GM12801 (cell line): ENCODE measurements around the gene CCDC88C.

Experiments
- TF ChIP-seq, protein P1 (sequence below): IDR thresholded peaks from one replicate; pipeline ENCODE4 v1.5.1; 2011; ENCODE audit warnings: control low read depth; ENCODE audit not compliant: insufficient read length; ENCODE audit errors: extremely low read depth

Gene CCDC88C

DNA sequence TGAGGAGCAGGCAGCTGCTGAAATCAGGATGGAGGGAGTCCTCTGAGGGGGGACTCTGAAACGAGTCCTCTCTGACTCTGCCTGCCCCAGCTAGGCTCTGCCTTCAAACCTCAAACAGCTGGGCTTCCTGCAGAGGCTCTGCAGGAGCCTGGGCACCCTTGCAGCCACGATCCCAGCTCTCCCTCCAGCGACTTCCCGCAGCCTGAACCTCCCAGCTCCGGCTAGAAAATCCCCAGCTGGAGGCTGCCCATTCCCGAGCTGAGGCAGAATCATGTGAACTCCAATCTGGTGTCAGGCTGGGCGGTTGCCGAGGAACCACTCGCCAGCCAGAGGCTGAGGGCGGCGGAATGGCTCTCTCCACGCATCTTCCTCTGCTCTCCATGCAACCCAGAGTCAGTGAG is 173.1 kb downstream of the CCDC88C start, which contains the start of gene GPR68:
TSS of gene GPR68 (minus strand) at position 204 of the 401 bp plus-strand sequence. CDS start 9,654 bp downstream, outside the sequence.
- TF ChIP-seq, protein P1, sequence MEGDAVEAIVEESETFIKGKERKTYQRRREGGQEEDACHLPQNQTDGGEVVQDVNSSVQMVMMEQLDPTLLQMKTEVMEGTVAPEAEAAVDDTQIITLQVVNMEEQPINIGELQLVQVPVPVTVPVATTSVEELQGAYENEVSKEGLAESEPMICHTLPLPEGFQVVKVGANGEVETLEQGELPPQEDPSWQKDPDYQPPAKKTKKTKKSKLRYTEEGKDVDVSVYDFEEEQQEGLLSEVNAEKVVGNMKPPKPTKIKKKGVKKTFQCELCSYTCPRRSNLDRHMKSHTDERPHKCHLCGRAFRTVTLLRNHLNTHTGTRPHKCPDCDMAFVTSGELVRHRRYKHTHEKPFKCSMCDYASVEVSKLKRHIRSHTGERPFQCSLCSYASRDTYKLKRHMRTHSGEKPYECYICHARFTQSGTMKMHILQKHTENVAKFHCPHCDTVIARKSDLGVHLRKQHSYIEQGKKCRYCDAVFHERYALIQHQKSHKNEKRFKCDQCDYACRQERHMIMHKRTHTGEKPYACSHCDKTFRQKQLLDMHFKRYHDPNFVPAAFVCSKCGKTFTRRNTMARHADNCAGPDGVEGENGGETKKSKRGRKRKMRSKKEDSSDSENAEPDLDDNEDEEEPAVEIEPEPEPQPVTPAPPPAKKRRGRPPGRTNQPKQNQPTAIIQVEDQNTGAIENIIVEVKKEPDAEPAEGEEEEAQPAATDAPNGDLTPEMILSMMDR = no peak

DNA sequence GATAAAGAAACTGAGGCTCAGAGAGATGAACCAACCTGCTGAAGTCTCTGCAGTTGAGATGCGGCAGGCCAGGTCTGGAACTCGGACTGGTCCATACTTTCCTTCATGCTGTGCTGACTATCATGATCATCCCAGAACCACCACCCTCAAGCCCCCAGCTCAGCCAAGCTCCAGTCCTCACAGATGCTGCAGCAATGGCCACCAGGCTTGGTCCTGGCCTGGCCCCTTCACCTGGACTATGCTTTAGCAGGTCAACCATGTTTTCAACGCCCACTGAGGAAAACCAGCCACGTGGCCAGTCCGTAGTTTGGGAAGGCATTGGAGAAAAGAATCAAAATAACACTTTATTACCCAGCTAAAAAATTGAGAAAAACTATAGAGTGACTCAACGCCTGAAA is 174.5 kb downstream of the CCDC88C start:
- TF ChIP-seq, protein P1 = no peak

DNA sequence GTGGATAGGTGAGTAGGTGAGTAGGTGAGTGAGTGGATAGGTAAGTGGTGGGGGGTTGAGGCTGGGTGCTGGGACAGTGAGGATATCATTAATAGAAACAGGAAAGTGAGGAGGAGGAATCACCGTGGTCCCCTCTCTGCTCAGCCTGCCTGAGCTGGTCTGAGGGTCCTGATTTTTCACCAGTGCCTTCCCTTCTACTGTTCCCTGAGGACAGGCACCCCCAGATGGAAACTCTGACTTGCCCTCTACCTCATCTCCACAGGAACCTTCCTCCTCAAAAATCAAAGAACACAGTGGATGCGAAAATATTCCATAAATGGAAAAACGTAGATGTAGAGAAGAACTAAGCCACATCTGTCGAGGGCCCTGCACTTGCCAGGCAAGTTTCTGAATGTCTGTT is 175.0 kb downstream of the CCDC88C start:
- TF ChIP-seq, protein P1 = no peak

DNA sequence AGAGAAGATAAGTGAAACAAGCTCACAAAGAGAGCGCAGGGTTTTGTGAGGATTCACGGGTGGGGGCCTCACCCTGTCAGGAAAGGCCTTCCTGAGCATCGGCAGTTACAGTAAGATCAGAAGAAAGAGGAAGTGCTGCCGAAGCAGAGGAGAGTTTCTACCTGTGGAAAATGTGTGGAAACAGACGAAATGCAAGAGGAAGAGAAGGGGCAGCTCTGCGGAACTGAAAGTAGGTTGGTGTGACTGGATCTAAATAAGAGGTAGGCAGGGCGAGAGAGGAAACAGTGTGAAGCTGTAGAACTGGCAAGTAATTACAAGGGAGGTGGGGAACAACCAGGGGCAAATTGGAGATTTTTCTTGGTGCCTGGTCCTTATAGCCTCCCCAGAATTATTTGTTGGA is 175.8 kb downstream of the CCDC88C start:
- TF ChIP-seq, protein P1 = no peak

DNA sequence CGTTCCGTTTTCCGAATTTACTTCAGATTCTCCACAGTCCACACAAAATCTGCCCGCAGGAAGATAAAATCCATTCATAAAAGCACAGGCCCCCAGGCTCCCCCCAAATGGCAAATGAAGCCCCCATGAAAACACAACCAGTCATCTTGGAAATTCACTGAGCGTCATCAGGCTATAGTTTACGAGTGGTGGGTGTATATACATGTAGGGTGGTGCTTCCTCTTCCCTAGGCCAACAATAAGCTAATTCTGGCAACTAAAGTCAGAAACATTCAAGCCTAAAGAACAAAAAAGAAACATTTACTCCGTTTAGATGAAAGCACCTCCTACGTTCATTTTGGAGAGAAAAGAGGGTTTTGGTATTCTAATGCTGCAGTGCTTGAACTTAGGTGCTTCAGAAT is 179.0 kb downstream of the CCDC88C start:
- TF ChIP-seq, protein P1 = no peak

DNA sequence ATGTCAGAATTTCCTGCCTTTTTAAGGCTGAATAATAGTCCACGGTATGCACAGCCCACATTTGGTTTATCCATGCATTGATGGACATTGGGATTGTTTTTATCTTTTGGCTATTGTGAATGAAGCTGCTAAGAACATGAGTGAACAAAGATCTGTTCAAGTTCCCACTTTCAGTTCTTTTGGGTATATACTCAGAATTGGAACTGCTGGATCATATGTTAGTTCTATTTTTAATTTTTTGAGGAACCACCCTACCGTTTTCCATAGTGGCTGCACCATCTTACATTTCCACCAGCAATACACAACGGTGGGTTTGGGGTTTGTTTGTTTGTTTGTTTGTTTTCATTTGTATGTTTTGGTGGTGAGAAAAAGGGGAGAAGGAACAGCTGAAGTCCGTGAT is 179.5 kb downstream of the CCDC88C start:
- TF ChIP-seq, protein P1 = no peak

DNA sequence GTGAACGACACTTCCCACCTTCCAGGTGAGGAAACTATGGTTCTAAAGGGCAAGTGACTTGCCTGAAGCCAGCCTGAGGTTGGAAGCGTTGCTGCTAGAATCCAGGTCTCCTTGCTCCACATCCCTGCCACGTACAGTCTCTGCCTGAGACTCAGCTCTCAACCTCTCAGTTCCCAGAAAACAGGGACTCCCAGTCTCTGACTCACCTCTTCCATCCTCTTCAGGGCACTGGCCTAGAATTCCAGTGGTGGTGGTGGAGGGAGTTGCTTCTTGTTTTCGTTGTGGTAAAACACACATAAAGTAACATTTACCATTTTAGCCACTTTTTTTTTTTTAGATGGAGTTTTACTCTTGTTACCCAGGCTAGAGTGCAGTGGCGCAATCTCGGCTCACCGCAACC is 180.4 kb downstream of the CCDC88C start:
- TF ChIP-seq, protein P1 = no peak

DNA sequence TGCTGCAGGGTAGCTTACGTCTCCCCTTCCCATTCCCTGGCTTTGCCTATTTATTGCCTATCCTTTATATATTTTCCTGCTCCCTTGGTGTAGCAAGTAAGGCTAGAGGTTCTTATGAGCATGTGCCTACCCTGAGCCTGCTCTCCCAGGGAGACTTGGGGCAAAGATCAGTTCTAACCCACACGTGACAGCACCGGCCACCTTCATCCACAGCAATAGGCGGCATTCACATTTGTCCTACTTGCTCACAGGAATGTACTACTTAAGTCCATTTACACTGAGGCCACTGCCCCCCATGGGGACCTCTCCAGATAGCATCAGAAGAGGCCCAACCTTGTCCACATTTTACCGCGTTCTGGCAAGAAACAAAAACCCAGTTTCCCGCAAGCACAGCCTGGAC is 181.8 kb downstream of the CCDC88C start:
- TF ChIP-seq, protein P1 = no peak
